Stomach (tissue), 9 donors: ENCODE measurements around the gene NEBL. TPM values are rescaled to one million over a fixed set of nuclear protein-coding genes. Genes with fewer than 3 reads are reported as not detected.

ENCODE experiments used
- DNase-seq, 2 donors: peaks; one replicate each; pipeline versions ENCODE4 v3.0.0 to v3.0.0-alpha.2; 2013 to 2019
- H3K27ac ChIP-seq, 5 donors: fragments of 200-600 bp in 4 of 5; sonication (generic) in 4 of 5; one replicate each; pipeline ENCODE4 v1.5.1; 2013 to 2019; ENCODE audit warnings: mild to moderate bottlenecking in 1 of 5, moderate library complexity in 1 of 5
- H3K27me3 ChIP-seq, 3 donors: fragments of 200-600 bp; sonication (generic); one replicate each; pipeline ENCODE4 v1.5.1; 2017 to 2019; ENCODE audit warnings: mixed run types in 1 of 3
- H3K36me3 ChIP-seq, 4 donors: fragments of 200-600 bp; sonication (generic); 1 replicate in 3 of 4; 2 replicates in 1 of 4; pipeline ENCODE4 v1.5.1; 2016 to 2019
- H3K4me1 ChIP-seq, 4 donors: fragments of 200-600 bp; sonication (generic); one replicate each; pipeline ENCODE4 v1.5.1; 2016 to 2019
- H3K4me3 ChIP-seq, 4 donors: fragments of 200-600 bp; sonication (generic) in 3 of 4; one replicate each; pipeline ENCODE4 v1.5.1; 2016 to 2019; ENCODE audit warnings: mild to moderate bottlenecking in 1 of 4
- H3K9me3 ChIP-seq, 4 donors: fragments of 200-600 bp; sonication (generic); one replicate each; pipeline ENCODE4 v1.5.1; 2016 to 2019
- CTCF ChIP-seq, 7 experiments: fragments of 450-650 bp in 4 of 7; fragments of 200-600 bp in 3 of 7; sonication (generic) in 3 of 7; IDR thresholded peaks; one replicate each; pipeline ENCODE4 v1.5.1; 2016 to 2019; ENCODE audit warnings: antibody characterized with exemption in 7 of 7, control low read depth in 2 of 7, mild to moderate bottlenecking in 1 of 7
- EP300 ChIP-seq: sonication (generic); formaldehyde crosslinking; IDR thresholded peaks from one replicate; pipeline ENCODE4 v1.6.1; 2017; ENCODE audit warnings: antibody characterized with exemption
- POLR2A ChIP-seq, 4 donors: fragments of 450-650 bp; IDR thresholded peaks; one replicate each; pipeline ENCODE4 v1.6.1; 2016; ENCODE audit warnings: antibody characterized with exemption in 4 of 4, control low read depth in 2 of 4, mild to moderate bottlenecking in 1 of 4, moderate library complexity in 1 of 4
- POLR2AphosphoS5 ChIP-seq, 3 donors: sonication (generic); formaldehyde crosslinking; IDR thresholded peaks; one replicate each; pipeline ENCODE4 v1.6.1; 2016; ENCODE audit warnings: antibody characterized with exemption in 3 of 3
- WGBS, 5 donors: extraction: QIAGEN DNeasy Blood & Tissue Kit in 3 of 5; methylation state at CpG; one replicate each; pipeline versions ENCODE4 v1.1.5 to v1.1.7; 2013 to 2018; 5-methylcytosine and 5-hydroxymethylcytosine counted together
- intact Hi-C: fragments of 100-400 bp; cut with DNase I; formaldehyde crosslinking; loops from one replicate; pipeline ENCODE4 v1.15.1; 2023; ENCODE audit warnings: low total_unique reads
- polyA plus RNA-seq, 3 donors: library from polyadenylated mRNA; stranded (reverse); fragments of 200-250 nt; gene quantifications; one replicate each; pipeline ENCODE4 v1.2.3, GENCODE V29; 2013
- total RNA-seq, 5 donors: library from RNA; depleted of rRNA; stranded (reverse); fragments of >200 nt; gene quantifications; one replicate each; pipeline versions ENCODE4 v1.1.0 to v1.2.3, GENCODE V29; 2014 to 2016
- donor health status: healthy with polysubstance abuse.
- donor health status: Bipolar disorder and iron deficiency.
- donor health status: healthy.

The NEBL gene
- total and polyA plus RNA-seq, 8 donors = 1.2 to 21.8 (median 5.9) TPM

DNA sequence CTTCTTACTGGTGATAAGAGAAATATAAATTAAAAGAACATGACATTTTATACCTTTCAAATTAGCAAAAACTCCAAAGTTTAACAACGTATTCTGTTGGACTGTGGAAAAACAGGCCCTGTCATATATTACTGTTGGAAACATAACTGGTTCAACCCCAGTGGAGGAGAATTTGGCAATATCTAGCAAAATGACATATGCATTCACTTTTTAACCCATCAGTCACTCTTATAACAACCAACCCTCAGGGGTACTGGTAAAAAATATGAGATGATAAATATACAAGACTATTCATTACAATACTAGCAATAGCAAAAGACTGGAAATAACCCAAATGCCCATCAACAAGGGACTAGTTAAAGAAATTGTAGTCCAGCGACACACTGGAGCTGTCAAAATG lies 22.9 kb upstream of the NEBL start:
- Histone ChIP-seq H3K27ac (no peak overlapping the region), H3K4me1 (no peaks in the 10 kb centered on the region), H3K4me3 (no peak overlapping the region), H3K36me3 (no peaks in the 10 kb centered on the region), H3K27me3 (no peaks in the 10 kb centered on the region), H3K9me3 (no peaks in the 10 kb centered on the region)
- DNase-seq = no peak
- 90 to 96% (median 91%) methylated on average over 2 of the region's 2 CpGs for WGBS, 5 donors
- TF ChIP-seq POLR2AphosphoS5 (IDR thresholded peaks at IDR 0.05) = no peak
- TF ChIP-seq POLR2A (IDR thresholded peaks at IDR 0.05) = no peak
- TF ChIP-seq EP300 = no peak
- TF ChIP-seq CTCF (IDR thresholded peaks at IDR 0.05) = no peak
- intact Hi-C loops = no loop called here

DNA sequence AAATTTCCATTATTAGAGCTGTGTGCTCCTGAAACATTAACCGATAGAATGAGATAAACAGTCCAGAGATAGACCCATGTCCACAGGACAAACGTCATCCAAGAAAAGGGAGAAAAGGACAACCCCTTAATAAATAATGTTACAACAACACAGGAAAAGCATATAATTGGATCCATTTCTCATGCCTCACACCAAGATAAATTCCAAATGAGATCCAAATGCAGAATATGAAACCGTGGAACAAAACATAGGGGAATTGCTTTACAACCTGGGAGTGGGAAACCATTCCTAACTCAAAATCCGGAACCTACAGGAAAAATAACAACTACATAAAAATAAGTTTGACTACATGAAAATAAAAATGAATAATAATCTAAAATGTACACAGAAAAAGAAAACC lies 22.4 kb upstream of the NEBL start:
- TF ChIP-seq EP300 = no peak
- no peak for TF ChIP-seq POLR2A (IDR thresholded peaks at IDR 0.05)
- no peak for TF ChIP-seq POLR2AphosphoS5 (IDR thresholded peaks at IDR 0.05)
- TF ChIP-seq CTCF (IDR thresholded peaks at IDR 0.05) = no peak
- no peaks in the 10 kb centered on the region for H3K4me1 ChIP-seq
- 79 to 91% (median 90%) methylated on average over 4 of the region's 4 CpGs for WGBS, 5 donors
- H3K4me3 ChIP-seq = no peak overlapping the region
- intact Hi-C loops = no loop called here
- no peaks in the 10 kb centered on the region for H3K9me3 ChIP-seq
- H3K36me3 ChIP-seq = no peaks in the 10 kb centered on the region
- DNase-seq = no peak
- no peak overlapping the region for H3K27ac ChIP-seq
- H3K27me3 ChIP-seq = no peaks in the 10 kb centered on the region

- H3K4me3 ChIP-seq = no peak overlapping the region
- H3K27ac ChIP-seq = no peak overlapping the region
- H3K9me3 ChIP-seq = no peaks in the 10 kb centered on the region
- DNase-seq = no peak
- intact Hi-C loops = no loop called here
- TF ChIP-seq EP300 (no peak), POLR2AphosphoS5 (IDR thresholded peaks at IDR 0.05) (no peak), CTCF (IDR thresholded peaks at IDR 0.05) (no peak), POLR2A (IDR thresholded peaks at IDR 0.05) (no peak)
- H3K4me1 ChIP-seq = no peaks in the 10 kb centered on the region
- H3K36me3 ChIP-seq = no peaks in the 10 kb centered on the region
- H3K27me3 ChIP-seq = no peaks in the 10 kb centered on the region
- WGBS, 5 donors = 60 to 81% (median 77%) methylated on average over 1 of the region's 1 CpG
Observed at GRCh38 chr10:20916976-20917375, 19.9 kb upstream of the NEBL start.

- DNase-seq = no peak
- Histone ChIP-seq H3K9me3 (no peaks in the 10 kb centered on the region), H3K27ac (no peak overlapping the region), H3K36me3 (no peaks in the 10 kb centered on the region), H3K27me3 (no peaks in the 10 kb centered on the region), H3K4me3 (no peak overlapping the region), H3K4me1 (no peaks in the 10 kb centered on the region)
- intact Hi-C loops = no loop called here
- TF ChIP-seq POLR2AphosphoS5 (IDR thresholded peaks at IDR 0.05) (no peak), EP300 (no peak), POLR2A (IDR thresholded peaks at IDR 0.05) (no peak), CTCF (IDR thresholded peaks at IDR 0.05) (no peak)
- whole genome bisulfite sequencing, 5 donors = 85 to 100% (median 92%) methylated on average over 1 of the region's 1 CpG
Observed at GRCh38 chr10:20912969-20913368, 15.9 kb upstream of the NEBL start.
